HepG2 (cell line): ENCODE results near the gene RCBTB1. TPM values are rescaled to one million over a fixed set of nuclear protein-coding genes. Genes with fewer than 3 reads are reported as not detected.
A peak's percentile ranks its signal among the peaks of the same experiment; 100 is the strongest.

ENCODE experiments used
- ELK4 ChIP-seq: sonication (generic); formaldehyde crosslinking; IDR thresholded peaks from 2 replicates; pipeline ENCODE4 v1.9.0; 2021; ENCODE audit warnings: missing genetic modification reagents, borderline replicate concordance
- HNRNPL ChIP-seq: fragments of 200-400 bp; formaldehyde crosslinking; IDR thresholded peaks from 2 replicates; pipeline ENCODE4 v1.6.1; 2017; ENCODE audit warnings: mild to moderate bottlenecking, low read depth, low read length
- IKZF4 ChIP-seq: sonication (generic); formaldehyde crosslinking; IDR thresholded peaks from 2 replicates; pipeline ENCODE4 v1.5.1; 2020; ENCODE audit warnings: borderline replicate concordance, mild to moderate bottlenecking, low read depth, missing genetic modification reagents; ENCODE audit errors: not compliant biosample characterization
- MLX ChIP-seq: IDR thresholded peaks from 2 replicates; pipeline ENCODE4 v1.6.1; 2016
- PAXIP1 ChIP-seq: sonication (generic); formaldehyde crosslinking; conservative IDR thresholded peaks from 2 replicates; pipeline ENCODE4 v1.4.0; 2020; ENCODE audit warnings: mild to moderate bottlenecking, missing genetic modification reagents, moderate library complexity
- PCBP1 ChIP-seq: fragments of 200-400 bp; formaldehyde crosslinking; IDR thresholded peaks from 2 replicates; pipeline ENCODE4 v1.6.1; 2017; ENCODE audit warnings: mild to moderate bottlenecking, low read depth, low read length, borderline replicate concordance
- SRSF4 ChIP-seq: fragments of 200-400 bp; formaldehyde crosslinking; IDR thresholded peaks from one replicate; pipeline ENCODE4 v1.6.1; 2018; ENCODE audit warnings: mild to moderate bottlenecking, low read depth, low read length, moderate library complexity; ENCODE audit not compliant: poor library complexity, severe bottlenecking
- SRY ChIP-seq: sonication (generic); formaldehyde crosslinking; IDR thresholded peaks from 2 replicates; pipeline ENCODE4 v1.8.0; 2022; ENCODE audit warnings: mild to moderate bottlenecking, missing genetic modification reagents
- ZNF225 ChIP-seq: sonication (generic); formaldehyde crosslinking; IDR thresholded peaks from 2 replicates; pipeline ENCODE4 v1.4.0; 2020; ENCODE audit warnings: mild to moderate bottlenecking, missing genetic modification reagents
- ZNF430 ChIP-seq: sonication (generic); formaldehyde crosslinking; IDR thresholded peaks from 2 replicates; pipeline ENCODE4 v1.9.0; 2021; ENCODE audit warnings: mild to moderate bottlenecking, missing genetic modification reagents
- ZNF746 ChIP-seq: sonication (generic); formaldehyde crosslinking; IDR thresholded peaks from 2 replicates; pipeline ENCODE4 v1.8.0; 2022; ENCODE audit warnings: mild to moderate bottlenecking, missing genetic modification reagents
- ZNF75D ChIP-seq: sonication (generic); formaldehyde crosslinking; IDR thresholded peaks from 2 replicates; pipeline ENCODE4 v1.8.1; 2023; ENCODE audit warnings: missing genetic modification reagents, mild to moderate bottlenecking, borderline replicate concordance
- ZNF788 ChIP-seq: sonication (generic); formaldehyde crosslinking; IDR thresholded peaks from 2 replicates; pipeline ENCODE4 v1.5.0; 2020; ENCODE audit warnings: mild to moderate bottlenecking, missing genetic modification reagents, borderline replicate concordance
- polyA plus RNA-seq, 8 experiments: library from polyadenylated mRNA; depleted of rRNA in 3 of 8; stranded (reverse) in 7 of 8; unstranded in 1 of 8; fragments of >200 nt; fragmentation: Illumina TruSeq in 4 of 8; extraction: Trizol in 4 of 8; gene quantifications; 2 replicates each; pipeline versions ENCODE4 v1.2.1 to v1.2.3, GENCODE V29; 2011 to 2016; ENCODE audit warnings: low read depth in 4 of 8, missing spikeins in 1 of 8, mixed read lengths in 1 of 8; ENCODE audit not compliant: insufficient read depth in 1 of 8
- total RNA-seq, 5 experiments: library from RNA; depleted of rRNA; stranded (reverse); fragments of >200 nt; fragmentation: Illumina TruSeq; extraction: Trizol; gene quantifications; 2 replicates each; pipeline ENCODE4 v1.2.3, GENCODE V29; 2016; ENCODE audit warnings: low read depth in 1 of 5
- TF ChIP-seq, protein P1 (sequence below), 2 experiments: IDR thresholded peaks; 2 replicates each; pipeline ENCODE4 v1.6.1; 2011 to 2012; ENCODE audit warnings: low read length in 2 of 2, borderline replicate concordance in 1 of 2, low read depth in 1 of 2, mild to moderate bottlenecking in 1 of 2, moderate library complexity in 1 of 2
- TF ChIP-seq, protein P2 (sequence below): sonication (generic); formaldehyde crosslinking; IDR thresholded peaks from 2 replicates; pipeline ENCODE4 v1.4.0; 2020; ENCODE audit warnings: missing genetic modification reagents

The RCBTB1 gene
- total and polyA plus RNA-seq, 2 of the 13 experiments (the other 11 are each of a cell fraction or from before 2014, with no cell fraction given): 13.4 to 21.6 TPM

GRCh38 chr13:49495783-49496762, 89.3 kb downstream of the RCBTB1 start, which contains the start of gene PHF11 (continued):
- peak; percentile 67; the same call in 1 of the 2 replicates for TF ChIP-seq HNRNPL
- 0 out of 2 replicates have a peak, but pooled peaks have one; percentile 36 for TF ChIP-seq PAXIP1 (CRISPR knock-in tag)
- TF ChIP-seq, protein P1, sequence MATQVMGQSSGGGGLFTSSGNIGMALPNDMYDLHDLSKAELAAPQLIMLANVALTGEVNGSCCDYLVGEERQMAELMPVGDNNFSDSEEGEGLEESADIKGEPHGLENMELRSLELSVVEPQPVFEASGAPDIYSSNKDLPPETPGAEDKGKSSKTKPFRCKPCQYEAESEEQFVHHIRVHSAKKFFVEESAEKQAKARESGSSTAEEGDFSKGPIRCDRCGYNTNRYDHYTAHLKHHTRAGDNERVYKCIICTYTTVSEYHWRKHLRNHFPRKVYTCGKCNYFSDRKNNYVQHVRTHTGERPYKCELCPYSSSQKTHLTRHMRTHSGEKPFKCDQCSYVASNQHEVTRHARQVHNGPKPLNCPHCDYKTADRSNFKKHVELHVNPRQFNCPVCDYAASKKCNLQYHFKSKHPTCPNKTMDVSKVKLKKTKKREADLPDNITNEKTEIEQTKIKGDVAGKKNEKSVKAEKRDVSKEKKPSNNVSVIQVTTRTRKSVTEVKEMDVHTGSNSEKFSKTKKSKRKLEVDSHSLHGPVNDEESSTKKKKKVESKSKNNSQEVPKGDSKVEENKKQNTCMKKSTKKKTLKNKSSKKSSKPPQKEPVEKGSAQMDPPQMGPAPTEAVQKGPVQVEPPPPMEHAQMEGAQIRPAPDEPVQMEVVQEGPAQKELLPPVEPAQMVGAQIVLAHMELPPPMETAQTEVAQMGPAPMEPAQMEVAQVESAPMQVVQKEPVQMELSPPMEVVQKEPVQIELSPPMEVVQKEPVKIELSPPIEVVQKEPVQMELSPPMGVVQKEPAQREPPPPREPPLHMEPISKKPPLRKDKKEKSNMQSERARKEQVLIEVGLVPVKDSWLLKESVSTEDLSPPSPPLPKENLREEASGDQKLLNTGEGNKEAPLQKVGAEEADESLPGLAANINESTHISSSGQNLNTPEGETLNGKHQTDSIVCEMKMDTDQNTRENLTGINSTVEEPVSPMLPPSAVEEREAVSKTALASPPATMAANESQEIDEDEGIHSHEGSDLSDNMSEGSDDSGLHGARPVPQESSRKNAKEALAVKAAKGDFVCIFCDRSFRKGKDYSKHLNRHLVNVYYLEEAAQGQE (IDR thresholded peaks at IDR 0.05; ENCODE audit: borderline replicate concordance in 1 of 2, low read depth in 1 of 2, low read length in 2 of 2): no peak
- TF ChIP-seq, protein P2, sequence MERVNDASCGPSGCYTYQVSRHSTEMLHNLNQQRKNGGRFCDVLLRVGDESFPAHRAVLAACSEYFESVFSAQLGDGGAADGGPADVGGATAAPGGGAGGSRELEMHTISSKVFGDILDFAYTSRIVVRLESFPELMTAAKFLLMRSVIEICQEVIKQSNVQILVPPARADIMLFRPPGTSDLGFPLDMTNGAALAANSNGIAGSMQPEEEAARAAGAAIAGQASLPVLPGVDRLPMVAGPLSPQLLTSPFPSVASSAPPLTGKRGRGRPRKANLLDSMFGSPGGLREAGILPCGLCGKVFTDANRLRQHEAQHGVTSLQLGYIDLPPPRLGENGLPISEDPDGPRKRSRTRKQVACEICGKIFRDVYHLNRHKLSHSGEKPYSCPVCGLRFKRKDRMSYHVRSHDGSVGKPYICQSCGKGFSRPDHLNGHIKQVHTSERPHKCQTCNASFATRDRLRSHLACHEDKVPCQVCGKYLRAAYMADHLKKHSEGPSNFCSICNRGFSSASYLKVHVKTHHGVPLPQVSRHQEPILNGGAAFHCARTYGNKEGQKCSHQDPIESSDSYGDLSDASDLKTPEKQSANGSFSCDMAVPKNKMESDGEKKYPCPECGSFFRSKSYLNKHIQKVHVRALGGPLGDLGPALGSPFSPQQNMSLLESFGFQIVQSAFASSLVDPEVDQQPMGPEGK (CRISPR knock-in tag): peak; percentile 86
- TF ChIP-seq SRSF4: no peak
- TF ChIP-seq SRY (CRISPR knock-in tag): peak; percentile 63; the same call in 1 of the 2 replicates
- TF ChIP-seq IKZF4 (CRISPR knock-in tag): peak; percentile 57
- peak; percentile 11; the same call in 1 of the 2 replicates for TF ChIP-seq MLX (CRISPR knock-in tag)
- 0 out of 2 replicates have a peak, but pooled peaks have one; percentile 55 for TF ChIP-seq ZNF430 (CRISPR knock-in tag)
- 0 out of 2 replicates have a peak, but pooled peaks have one; percentile 1 for TF ChIP-seq ZNF746
- TF ChIP-seq ZNF788 (CRISPR knock-in tag): peak; percentile 81; the same call in 1 of the 2 replicates
- TF ChIP-seq PCBP1: 0 out of 2 replicates have a peak, but pooled peaks have one; percentile 67
- TF ChIP-seq ZNF225: peak; percentile 69; the same call in 1 of the 2 replicates
- no peak for TF ChIP-seq ZNF75D (CRISPR knock-in tag)
- no peak for TF ChIP-seq ELK4 (CRISPR knock-in tag)
